ENCODE results near the gene FCN1.

The FCN1 gene

DNA sequence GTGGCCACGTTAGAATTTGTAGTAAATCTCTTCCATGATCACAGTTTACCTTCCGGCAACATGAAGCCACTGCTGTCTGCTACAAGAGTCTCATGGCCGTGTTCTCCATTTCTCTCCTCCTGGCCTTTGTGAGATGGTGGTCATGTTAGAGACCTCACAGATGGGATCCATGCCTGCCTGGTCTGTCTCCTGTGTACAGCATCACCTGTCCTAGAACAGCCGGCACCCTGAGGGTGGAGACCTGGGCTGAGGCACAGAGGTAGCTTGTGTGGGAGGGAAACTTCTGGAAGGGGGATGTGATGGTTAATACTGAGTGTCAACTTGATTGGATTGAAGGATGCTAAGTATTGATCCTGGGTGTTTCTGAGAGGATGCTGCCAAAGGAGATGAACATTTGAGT is 40.2 kb downstream of the FCN1 start:
- H3K27ac ChIP-seq, result no peak overlapping the region
- TF ChIP-seq, protein P1, sequence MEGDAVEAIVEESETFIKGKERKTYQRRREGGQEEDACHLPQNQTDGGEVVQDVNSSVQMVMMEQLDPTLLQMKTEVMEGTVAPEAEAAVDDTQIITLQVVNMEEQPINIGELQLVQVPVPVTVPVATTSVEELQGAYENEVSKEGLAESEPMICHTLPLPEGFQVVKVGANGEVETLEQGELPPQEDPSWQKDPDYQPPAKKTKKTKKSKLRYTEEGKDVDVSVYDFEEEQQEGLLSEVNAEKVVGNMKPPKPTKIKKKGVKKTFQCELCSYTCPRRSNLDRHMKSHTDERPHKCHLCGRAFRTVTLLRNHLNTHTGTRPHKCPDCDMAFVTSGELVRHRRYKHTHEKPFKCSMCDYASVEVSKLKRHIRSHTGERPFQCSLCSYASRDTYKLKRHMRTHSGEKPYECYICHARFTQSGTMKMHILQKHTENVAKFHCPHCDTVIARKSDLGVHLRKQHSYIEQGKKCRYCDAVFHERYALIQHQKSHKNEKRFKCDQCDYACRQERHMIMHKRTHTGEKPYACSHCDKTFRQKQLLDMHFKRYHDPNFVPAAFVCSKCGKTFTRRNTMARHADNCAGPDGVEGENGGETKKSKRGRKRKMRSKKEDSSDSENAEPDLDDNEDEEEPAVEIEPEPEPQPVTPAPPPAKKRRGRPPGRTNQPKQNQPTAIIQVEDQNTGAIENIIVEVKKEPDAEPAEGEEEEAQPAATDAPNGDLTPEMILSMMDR (conservative IDR thresholded peaks at IDR 0.05), result no peak

DNA sequence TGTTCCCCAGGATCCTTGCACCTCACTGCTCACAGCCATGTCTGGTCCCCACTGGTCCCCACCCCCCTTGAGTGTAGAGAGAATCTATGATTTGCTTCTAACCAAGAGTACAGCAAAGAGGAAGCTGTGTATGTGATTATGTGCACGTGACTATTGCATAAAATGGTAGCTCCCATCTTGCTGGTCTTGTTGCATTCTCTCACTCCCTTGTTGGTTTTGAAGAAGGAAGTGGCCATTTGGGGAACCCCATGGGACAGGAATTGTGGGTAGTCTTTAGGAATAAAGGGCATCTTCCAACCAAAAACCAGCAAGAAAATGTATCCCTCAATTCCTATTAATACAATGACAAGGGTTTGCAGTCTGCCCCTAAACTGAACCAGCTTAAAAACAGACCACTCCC is 42.3 kb downstream of the FCN1 start:
- H3K27ac ChIP-seq, result no peak overlapping the region
- TF ChIP-seq, protein P1 (conservative IDR thresholded peaks at IDR 0.05), result no peak

DNA sequence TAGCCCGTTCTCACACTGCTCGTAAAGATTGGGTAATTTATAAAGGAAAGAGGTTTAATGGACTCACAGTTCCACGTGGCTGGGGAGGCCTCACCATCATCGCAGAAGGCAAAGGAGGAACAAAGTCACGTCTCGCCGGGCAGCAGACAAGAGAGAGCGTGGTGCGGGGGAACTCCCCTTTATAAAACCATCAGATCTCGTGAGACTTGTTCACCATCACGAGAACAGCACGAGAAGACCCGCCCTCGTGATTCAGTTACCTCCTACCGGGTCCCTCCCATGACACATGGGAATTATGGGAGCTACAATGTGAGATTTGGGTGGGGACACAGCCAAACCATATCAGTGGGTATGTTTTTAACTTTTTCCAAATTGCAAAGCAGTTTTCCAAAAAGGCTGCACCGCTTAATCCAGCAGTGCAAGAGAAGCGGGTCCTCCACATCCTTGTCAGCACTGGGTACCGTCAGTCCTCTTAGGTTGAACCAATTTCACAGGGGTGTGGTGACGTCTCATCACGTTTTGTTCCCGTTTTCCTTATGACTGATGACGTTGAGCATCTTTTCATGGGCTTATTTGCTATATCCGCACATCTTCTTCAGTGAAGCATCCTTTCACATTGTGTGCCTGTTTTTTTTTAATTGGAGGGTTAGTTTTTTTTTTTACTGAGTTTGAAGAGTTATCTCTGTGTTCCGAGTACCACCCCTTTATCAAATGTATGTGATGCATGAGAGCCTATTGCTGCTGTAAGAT is 45.1 kb downstream of the FCN1 start:
- TF ChIP-seq, protein P1 (conservative IDR thresholded peaks at IDR 0.05), result no peak
- H3K27ac ChIP-seq, result no peak overlapping the region

DNA sequence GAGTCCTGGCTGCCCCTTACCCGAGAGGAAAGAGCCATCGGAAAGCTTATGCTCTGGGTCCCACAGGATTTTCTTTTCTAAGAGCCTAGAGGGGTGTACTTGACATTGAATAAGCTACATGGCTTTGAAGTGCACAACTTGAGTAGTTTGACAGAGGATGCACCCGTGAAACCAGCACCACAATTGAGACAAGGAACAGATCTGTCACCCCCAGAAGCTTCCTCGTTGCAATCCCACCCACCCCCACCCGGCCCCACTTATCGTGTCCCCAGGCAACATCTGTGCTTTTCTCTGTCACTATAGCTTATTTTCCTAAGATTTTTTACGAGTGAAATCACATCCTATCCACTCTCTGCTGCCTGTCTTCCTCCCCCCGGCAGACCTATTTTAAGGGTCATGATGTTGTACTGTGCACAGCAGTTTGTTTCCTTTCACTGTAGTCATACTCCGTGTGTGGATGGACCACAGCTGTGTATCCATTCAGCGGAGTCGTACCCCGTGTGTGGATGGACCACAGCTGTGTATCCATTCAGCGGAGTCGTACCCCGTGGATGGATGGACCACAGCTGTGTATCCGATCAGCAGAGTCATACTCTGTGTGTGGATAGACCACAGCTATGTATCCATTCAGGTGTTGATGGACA is 45.9 kb downstream of the FCN1 start:
- TF ChIP-seq, protein P1 (conservative IDR thresholded peaks at IDR 0.05), result no peak
- no peak overlapping the region for H3K27ac ChIP-seq

DNA sequence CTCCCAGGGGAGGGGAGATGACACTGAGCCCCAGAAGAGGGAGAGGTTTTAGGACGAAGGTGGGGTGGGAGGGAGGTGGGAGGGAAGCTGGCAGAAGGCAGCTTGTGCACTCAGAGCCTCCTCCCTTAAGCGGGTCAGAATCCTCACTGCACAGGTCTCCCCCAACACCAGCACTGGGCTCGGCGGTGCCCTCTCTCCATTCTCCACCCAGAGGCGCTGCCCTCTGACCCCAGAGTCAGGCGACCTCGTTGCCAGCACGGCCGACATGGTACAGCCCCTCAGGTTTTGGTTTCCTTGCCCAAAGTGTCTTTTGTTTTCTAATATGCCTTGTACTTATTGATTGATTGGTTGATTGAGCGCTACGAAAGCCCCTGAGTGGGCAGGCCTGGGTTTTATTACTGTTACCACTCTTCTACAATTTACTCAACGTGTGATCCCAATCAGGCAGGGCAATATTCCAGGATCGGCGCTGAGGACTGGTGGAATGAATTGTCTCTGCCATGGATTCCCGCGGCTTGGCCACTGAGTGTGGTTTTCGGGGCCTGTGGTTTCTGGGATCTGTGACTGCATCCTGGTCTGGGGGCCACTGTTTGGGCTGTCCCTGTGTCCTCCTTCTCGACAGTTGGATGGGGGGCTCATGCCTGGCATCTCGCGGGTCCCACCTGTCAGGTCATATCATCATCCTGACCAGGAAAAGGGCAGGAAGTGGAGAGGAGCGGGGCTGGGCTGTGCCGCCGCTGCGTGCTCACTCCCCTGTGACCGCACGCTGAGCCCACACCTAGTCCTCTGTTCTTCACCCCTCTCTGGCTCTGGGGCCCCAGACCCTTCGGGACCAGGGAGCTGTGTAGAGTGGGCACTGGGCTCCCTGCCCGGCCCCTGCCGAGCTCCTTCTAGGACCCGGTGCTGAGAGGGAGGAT is 46.7 kb downstream of the FCN1 start:
- TF ChIP-seq, protein P1 (conservative IDR thresholded peaks at IDR 0.05), result no peak
- H3K27ac ChIP-seq, result no peak overlapping the region

DNA sequence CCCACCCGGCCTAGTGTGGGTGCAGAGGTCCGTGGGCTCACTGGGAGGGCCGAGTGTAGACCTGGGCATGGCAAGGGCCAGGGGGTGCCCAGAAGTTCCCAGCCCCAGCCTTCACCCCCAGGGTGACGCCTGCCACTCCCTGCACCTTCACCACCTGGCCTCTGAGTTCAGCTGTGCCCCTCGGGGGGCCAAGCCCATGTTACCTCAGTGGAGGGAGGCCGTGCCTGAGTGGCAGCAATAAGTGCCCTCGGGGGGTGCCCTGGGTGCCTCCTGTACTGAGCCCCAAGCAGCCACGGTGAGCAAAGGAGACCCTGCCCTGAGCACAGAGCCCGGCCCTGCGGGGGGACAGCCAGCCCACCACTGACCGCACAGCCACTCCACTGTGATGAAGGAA is 47.4 kb downstream of the FCN1 start:
- no peak overlapping the region for H3K27ac ChIP-seq
- TF ChIP-seq, protein P1 (conservative IDR thresholded peaks at IDR 0.05), result no peak

All from VCaP (cell line).